ENCODE results near the gene CBLC.
"Not testable (repeated sequence)": the region's sequence is repeated elsewhere in the genome, so short reads cannot be mapped to it uniquely, and the experiment has no call there.

CBLC gene

DNA sequence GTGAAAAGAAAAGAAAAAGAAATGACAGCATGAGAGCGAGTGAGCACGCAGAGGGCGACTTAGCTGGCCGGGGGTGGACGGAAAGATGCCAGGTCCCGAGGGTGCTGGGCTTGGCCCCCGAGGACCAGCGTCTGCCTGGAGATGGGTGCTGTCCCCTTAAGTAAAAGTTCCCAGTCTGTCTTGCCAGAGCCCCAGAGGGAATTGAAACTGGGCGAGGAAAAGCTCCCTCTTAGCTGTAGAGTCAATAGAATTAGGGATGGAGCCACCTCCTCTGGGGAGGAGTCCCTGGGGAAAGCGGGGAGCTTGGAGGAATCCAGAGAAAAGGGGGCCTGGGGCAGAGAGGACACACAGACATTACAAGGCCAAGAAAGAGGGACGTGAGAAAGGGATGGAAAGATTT is 44.5 kb downstream of the CBLC start:
- no peak for DNase-seq

GRCh38 chr19:44822670-44823372 is 45.1 kb downstream of the CBLC start:
- DNase-seq = no peak

GRCh38 chr19:44823373-44823698 is 45.6 kb downstream of the CBLC start:
- no peak for DNase-seq

DNA sequence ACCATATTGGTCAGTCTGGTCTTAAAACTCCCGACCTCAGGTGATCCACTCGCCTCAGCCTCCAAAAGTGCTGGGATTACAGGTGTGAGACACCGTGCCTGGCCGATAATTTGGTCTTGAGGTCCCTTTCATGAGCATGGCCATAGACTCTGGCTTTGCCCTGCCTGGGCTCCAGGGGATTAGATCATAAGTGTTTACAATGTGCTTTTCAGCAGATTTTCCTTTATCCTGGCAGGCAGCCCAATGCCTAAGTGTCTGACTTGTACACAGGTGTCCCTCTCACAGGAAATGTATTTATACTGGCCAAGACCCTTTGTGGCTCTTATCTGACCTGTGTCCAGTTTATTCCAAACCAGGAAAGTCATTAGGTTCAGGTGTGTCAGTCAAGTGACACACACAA is 47.1 kb downstream of the CBLC start:
- no peak for DNase-seq

DNA sequence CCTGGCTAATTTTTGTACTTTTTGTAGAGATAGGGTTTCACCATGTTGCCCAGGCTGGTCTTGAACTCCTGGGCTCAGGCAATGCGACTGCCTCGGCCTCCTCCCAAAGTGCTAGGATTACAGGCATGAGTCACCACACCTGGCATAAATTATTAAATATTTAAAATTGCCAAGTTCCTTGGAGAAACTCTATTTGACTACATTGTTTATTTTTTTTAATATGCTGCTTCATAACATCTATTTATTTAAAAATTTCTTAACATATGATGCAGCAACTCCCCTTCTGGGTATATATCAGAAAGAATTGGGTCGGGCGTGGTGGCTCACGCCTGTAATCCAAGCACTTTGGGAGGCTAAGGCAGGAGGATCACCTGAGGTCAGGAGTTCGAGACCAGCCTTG is 55.2 kb downstream of the CBLC start:
- DNase-seq = not testable (repeated sequence)

DNA sequence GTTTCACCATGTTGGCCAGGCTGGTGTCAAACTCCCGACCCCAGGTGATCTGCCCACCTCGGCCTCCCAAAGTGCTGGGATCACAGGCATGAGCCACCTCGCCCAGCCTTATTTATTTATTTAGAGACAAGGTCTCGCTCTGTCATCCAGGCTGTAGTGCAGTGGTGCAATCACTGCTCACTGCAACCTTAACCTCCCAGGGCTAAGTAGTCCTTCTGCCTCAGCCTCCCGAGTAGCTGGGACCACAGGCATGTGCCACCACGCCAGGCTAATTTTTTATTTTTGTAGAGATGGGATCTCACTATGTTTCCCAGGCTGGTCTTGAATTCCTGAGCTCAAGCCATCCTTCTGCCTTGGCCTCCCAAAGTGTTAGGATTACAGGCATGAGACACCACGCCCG is 56.7 kb downstream of the CBLC start:
- not testable (repeated sequence) for DNase-seq

GRCh38 chr19:44839276-44839675 is 61.6 kb downstream of the CBLC start:
- DNase-seq = no peak

DNA sequence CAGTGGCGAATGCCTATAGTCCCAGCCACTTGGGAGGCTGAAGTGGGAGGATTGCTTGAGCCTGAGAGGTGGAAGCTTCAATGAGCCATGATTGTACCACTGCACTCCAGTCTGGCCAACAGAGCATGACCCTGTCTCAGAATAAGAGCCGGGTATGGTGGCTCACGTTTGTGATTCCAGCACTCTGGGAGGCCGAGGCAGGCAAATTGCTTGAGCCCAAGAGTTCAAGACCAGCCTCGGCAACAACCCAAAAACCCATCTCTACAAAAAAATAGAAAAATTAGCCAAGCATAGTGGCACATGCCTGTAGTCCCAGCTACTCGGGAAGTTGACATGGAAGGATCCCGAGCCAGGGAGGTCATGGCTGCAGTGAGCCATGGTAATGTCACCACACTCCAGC is 63.1 kb downstream of the CBLC start:
- DNase-seq = no peak

DNA sequence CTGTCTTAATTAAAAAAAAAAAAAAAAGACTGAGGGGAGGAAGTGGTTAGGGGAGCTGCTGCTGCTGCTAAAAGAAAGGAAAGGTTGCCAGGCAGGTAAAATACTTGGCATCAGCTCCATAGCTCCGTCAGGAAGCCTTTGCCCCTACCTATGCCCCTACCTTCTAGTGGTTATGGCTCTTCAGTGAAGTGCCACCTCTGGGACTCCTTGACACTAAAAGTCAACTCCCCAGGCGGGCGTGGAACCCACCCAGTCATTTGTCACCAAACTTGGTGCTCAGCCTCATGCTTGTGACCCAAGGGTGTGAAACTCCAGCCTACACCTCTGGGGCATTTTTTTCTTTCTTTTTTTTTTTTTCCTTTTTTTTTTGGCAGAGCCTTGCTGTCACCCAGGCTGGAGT is 63.5 kb downstream of the CBLC start:
- DNase-seq = no peak

GRCh38 chr19:44845286-44845611 is 67.6 kb downstream of the CBLC start:
- no peak for DNase-seq

DNA sequence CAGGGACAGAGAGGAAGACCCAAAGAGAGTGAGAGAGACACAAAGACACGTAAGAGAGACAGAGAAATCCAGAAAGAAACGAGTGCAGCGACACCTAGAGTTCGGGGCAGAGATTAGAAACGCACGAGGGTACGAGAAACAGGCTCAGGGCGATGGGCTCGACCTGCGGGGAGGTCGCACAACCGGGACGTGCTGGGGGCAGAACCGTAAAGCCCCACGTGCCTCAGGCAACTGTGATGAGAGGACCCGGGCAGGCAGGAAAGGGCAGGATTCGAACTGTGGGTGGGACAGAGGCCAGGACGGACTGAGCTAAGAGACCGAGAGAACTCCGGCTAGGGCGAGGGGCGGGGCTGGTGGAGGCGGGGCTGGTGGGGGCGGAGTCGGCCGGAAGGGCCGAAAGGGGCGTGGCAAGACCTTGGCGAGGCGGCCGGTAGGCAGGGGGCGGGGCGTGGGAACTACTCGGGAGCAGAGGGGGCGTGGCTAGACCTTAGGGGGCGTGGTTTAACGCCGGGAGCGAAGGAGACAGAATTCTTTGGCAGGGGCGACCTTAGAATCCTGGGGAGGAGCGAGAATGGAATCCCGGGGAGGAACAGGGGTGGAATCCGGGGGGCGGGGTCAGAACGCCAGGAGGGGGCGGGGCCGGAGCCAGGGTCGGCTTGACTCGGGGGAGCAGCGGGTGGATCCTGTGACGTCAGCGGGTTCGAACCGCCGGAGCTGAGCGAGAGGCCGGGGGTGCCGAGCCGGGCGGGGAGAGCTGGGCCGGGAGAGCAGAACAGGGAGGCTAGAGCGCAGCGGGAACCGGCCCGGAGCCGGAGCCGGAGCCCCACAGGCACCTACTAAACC is 68.1 kb downstream of the CBLC start, which contains the start of gene NECTIN2:
NECTIN2 (plus strand) TSS at position 686 of the 843 bp plus-strand sequence. CDS start 229 bp downstream, outside the sequence.
- peak; percentile 78 to 86 for DNase-seq

- DNase-seq = no peak
Observed at GRCh38 chr19:44846455-44847143, 68.9 kb downstream of the CBLC start.

DNA sequence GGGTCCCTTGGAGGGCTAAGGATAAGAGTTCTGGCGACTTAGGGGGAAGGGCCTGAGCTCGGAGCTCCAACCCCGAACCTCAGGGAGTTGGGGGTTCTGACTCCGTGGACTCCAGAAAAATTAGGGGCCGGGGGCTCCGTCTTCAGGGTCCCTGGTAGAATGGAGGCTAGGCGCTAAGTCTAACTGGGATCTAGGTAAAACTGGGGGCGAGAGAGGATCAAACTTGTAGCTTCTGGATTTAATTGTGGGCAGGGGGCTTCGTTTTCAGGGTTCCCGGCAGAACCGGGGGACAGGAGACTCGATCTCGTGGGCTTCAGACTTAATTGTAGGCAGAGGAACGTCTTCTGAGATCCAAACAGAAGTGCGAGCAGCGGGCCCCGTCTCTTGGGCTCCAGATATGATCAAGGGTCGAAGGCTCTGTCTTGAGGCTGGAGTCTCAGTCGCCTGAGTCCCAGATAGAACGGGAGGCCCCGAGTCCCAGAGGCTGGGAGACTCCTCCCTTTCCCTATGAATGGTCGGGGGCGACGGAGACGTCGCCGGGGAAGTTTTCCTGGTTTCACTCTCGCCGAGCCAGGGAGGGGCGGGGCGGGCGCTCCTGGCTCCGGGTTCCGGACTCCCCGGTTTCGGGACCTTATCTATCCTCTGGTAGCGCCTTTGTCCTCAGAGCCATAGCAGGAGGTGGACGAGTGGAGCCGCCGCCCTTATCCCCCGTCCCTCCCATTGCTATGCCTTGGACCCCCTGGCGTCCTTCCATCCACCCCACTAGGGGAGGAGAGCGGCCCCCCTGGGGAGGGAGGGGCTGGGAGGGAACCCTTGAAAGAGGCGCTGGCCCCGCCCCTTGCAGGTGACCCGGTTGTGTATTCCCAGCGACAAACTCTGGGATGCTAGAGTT is 69.7 kb downstream of the CBLC start:
- DNase-seq = no peak

DNA sequence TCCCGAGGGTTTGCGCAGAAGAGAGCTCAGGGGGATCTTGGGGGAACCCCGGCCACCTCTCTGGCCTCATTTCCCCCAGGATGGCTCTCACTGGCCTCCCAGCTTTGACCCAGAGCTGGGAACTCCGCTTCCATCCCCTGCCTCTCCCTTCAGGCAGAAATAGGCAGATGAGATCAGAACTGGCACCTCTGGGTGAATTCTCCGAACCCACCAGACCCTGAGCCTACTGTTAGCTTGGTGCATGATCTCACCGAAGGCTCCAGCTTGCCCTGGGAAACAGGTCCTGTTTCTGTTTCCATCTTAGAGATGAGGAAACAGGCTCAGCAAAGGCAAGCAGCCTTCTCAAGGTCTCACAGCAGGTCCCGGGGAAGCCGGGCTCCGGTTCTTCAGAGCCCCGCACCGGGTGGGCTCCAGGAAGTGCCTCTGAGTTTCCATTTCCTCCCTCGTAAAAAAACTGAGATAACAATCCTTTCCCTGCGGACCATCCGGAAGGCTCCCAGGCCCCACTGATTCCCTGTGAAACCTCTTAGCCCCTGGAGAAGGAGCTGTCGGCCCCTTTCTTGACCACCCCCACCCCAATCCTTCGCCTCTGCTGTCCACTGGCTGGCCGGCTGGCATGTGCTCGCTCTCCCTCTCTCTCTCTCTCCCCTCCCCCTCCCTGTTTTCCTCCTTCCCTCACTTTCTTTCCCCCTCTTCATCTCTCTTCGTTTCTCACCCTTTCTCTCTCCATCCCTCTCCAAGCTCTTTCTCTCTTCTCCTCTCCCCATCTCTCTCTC is 70.5 kb downstream of the CBLC start:
- DNase-seq = no peak

GRCh38 chr19:44848812-44849447 is 71.2 kb downstream of the CBLC start:
- DNase-seq = no peak

Measured in CD4-positive, alpha-beta T cell treated with Interleukin-4 for 1 hour (primary cell).